ENCODE data around the gene IQGAP2.

The IQGAP2 gene

DNA sequence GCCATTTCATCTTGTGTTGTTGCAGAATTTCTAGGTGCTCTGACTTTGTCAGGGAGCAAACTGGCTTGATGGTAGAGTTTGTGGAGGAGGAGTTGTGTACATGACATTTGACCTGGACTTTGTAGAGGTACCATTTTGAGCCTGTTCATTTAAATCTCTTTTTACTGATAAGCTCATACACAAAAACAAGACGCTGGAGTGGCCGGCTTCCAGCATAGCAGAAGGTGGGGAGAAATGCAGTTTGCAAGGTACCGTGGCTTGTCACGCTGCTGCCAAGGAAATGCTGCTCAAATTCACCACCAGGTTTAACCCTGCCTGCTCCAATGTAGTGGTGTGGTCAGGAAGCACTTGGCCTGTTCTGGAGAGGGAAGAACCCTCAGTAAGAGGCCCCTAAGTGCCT lies 18.9 kb upstream of the IQGAP2 start:
- no peak for DNase-seq

GRCh38 chr5:76384705-76385104 lies 18.4 kb upstream of the IQGAP2 start:
- DNase-seq: no peak

DNA sequence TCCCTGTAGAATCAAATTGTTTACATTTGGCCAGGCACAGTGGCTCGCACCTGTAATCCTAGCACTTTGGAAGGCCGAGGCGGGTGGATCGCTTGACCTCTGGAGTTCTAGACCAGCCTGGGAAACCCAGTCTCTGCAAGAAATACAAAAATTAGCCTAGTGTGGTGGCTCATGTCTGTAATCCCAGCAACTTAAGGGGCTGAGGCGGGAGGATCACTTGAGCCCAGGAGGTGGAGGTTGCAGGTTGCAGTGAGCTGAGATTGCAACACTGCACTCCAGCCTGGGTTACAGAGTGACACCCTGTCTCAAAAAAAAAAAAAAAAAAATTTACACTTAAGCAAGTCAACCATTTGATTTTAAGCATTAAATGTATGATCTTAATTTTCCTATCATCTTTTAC lies 17.5 kb upstream of the IQGAP2 start:
- no peak for DNase-seq

GRCh38 chr5:76386360-76386759 lies 16.7 kb upstream of the IQGAP2 start:
- no peak for DNase-seq

DNA sequence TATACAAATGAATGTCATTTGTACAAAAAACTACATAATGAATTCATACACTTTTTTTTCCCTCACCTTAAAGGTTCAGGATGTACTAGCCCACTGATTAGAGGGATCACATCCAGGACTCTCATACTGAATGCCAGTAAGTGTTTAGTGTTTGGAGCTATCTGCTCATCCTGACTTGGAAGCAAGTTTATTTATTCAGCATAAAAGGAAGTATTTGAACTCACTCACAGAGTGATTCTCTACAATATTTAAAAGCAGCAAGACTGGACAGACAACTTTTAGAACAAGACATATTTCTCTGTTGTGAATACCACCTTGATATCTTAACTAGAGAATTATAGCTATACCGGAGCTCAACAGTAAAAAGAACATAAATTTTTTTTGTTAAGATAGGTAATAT lies 14.8 kb upstream of the IQGAP2 start:
- DNase-seq: no peak

DNA sequence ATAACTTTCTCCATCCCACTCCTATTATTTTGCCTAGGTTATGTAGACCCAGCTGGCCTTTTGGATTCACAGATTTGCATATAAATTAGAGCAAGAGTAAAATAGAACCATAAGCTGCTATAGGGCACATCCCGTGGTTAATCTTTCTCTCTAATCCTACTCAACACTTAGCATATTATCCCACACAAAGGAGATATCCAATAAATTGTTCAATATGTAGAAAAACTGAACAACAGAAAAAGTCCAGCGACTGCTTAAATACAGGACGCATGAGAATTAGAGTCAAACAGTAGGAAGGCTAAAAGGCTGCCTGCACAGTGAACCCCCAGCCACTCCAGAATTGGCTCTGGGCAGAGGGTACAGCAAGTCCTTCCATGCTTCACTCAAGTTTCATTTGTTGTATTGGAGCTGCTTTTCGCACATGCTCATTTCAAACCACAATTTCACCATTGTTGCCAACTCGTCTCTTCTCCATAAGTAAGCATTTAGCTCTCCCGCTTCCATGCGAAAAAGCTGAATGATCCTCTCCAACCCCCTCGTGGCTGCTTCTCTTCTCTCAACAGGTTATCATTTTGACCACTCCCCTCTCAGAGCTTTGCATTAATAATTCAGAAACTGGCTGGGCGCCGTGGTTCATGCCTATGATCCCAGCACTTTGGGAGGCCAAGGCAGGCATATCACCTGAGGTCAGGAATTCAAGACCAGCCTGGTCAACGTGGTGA lies 14.1 kb upstream of the IQGAP2 start:
- no peak for DNase-seq

DNA sequence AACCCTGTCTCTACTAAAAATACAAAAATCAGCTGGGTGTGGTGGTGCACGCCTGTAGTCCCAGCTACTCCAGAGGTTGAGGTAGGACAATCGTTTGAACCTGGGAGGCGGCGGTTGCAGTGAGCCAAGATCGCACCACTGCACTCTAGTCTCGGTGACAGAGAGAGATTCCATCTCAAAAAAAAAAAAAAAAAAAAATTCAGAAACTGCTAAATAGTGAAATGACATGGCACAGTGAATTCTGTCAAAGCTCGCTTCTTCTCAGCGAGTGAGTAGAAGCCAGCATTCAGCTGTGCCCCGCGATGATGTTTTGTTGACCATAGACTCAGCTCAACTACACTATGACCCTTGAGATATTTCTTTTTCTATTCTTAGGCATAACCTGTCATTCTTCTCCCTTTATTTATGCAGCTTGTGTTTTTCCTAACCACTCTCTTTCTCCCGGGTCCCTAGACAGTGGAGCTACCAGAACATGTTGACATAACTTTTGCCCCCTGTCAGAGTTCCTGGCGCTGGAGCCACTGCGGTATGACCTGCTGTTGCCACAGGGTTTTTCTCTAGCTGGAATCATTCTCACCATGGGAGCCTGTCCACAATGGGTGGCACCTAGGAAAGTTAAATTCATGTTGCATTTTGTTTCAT lies 13.5 kb upstream of the IQGAP2 start:
- DNase-seq: no peak

DNA sequence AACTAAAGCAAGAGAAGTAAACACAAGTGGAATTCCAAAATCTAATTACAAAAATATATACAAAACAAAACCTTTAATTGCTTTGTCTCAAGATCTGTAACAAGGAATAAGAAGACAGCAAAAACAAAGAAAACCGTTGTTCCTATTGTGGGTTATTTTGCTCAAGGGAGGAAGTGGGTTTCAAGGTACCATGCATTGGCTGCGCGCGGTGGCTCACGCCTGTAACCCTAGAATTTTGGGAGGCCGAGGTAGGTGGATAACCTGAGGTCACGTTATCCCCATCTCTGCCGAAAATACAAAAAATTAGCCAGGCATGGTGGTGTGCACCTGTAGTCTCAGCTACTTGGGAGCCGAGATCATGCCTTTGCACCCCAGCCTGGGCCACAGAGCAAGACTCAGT lies 12.1 kb upstream of the IQGAP2 start:
- no peak for DNase-seq

DNA sequence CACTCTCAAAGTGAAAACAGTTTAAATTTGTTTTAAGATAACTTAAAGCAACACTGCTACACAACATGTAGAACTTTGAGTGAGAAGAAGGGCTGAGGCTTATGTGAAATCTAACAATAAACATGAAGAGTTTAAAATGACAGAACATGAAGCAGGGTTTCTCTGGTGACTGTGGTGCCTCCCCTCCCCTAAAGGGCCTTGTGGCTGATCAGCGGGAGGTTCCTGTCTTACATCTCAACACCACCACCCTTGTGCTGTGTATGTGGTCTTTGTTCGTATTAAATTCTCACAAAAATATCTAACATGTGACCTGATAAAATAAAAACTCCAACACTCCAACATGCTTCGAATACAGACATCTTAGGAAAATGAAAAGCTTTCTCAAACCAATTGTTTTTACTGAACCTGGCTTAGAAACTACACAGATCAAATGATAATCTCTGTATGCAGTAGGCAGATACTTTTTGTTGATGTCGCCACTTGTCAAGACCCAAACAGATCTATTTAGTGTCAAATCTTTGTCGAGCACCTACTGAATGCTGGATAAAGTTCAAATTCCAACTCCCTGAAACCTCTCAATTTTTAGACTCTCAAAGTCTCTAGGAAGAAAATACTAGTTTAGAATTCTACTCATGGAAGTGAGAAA lies 9.9 kb upstream of the IQGAP2 start:
- DNase-seq: no peak

- no peak for DNase-seq
Observed at GRCh38 chr5:76397200-76397599, 5.9 kb upstream of the IQGAP2 start.

GRCh38 chr5:76399268-76399667 lies 3.8 kb upstream of the IQGAP2 start:
- DNase-seq: no peak

GRCh38 chr5:76400466-76400865 lies 2.6 kb upstream of the IQGAP2 start:
- DNase-seq: no peak

DNA sequence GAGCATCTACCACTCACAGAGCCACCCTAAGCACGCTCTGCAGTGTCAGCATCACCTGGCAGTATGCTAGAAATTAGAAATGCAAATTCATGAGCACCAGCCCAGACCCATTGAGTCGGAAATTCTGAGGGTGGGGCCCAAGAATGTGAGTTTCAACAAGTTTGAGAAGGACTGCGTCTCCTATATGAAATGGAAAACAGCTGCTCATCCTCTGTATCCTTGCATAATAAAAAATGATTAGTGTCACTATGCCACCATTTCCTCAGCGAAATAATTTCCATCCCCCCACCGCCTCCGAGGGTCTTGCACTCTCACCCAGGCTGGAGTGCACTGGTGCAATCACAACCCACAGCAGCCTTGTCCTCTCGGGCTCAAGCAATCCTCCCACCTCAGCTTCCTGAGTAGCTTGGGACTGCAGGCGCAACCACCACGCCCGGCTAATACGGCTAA lies 1.3 kb upstream of the IQGAP2 start:
- no peak for DNase-seq

- no peak for DNase-seq
Observed at GRCh38 chr5:76402251-76402885, 717 bp upstream of the IQGAP2 start.

- DNase-seq: no peak
Observed at GRCh38 chr5:76403766-76404222, 709 bp downstream of the IQGAP2 start.

DNA sequence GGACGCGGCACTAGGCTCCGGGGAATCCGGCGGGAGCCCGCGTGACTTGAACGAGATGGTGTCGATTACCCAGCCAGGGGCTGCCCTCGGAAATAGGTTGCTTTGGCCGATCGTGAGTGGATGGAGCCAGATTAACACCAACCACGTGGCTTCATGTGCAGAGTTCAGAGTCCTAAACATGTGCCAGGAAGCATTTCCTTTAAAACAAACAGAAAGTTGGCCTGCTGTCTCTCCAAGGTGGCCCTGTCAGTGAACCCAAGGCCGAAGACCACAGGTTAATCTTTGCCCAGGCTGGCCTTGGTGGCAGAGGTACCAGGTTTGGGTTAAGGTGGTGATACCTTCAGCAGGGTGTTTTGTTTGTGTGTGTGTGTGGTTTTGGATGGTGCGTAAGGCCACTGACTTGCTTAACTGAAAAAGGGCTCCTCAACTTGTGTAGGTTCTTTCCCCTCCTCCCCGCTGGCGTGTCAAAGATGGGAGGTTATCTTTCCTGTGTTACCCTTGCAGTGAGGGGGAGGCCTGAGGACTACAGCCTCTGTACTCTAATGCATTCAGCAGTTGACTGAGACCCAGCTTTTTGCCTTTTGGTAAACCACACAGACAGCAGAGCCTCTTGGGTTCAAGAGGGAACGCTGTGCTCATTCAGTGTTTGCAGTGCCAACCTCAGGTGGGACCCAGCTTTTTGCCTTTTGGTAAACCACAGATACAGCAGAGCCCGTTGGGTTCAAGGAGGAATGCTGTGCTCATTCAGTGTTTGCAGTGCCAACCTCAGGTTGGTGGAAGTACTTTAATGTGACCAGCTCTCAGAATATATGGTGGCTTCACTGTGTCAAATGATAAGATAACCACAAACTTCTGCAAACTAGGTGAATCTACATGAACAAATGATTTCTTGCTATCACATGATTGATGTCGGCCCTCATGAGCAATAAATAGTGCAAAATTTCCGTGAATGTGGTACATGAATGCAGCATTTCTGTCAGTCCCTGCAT lies 1.4 kb downstream of the IQGAP2 start:
- DNase-seq: no peak

GRCh38 chr5:76406014-76406413 lies 2.9 kb downstream of the IQGAP2 start:
- DNase-seq: no peak

GRCh38 chr5:76406673-76407072 lies 3.6 kb downstream of the IQGAP2 start:
- DNase-seq: no peak

- DNase-seq: no peak
Observed at GRCh38 chr5:76408104-76408654, 5.1 kb downstream of the IQGAP2 start.

DNA sequence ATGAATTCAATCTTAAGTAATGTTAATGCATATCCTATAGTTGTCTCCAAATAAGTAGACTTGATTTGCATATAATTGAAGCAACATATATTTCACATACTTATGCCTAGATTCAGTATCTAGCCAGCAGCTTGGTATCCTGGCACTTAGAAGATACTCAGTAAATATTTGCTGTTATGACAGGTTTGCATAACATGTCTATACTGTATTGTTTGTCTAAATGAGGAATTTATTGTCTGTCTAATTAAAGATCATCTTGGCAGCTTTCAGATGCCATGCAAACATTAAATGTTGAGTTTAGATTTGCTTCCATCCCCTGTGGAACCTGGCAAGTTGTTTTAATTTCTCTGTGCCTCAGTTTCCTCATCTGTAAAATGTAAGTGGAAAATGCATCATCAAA lies 9.4 kb downstream of the IQGAP2 start:
- no peak for DNase-seq

DNA sequence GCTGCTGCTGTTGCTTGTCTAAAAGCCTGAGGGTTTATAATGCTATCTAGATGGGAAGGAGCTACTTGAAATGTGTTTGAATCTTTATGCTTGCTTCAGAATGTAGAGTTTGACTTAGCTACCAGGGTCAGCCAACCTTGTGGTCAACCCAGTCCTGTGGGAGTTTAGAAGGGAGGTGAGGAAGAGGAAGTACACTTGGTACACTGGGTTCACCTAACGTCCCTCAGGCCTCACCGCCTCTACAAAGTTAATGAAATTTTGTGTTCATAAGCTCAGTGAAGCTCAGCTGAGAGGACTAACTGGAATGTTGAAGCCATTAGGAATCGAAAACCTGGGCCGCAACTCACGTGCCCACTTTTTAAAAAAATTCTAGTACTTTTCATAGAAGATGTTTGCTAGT lies 10.7 kb downstream of the IQGAP2 start:
- no peak for DNase-seq

DNA sequence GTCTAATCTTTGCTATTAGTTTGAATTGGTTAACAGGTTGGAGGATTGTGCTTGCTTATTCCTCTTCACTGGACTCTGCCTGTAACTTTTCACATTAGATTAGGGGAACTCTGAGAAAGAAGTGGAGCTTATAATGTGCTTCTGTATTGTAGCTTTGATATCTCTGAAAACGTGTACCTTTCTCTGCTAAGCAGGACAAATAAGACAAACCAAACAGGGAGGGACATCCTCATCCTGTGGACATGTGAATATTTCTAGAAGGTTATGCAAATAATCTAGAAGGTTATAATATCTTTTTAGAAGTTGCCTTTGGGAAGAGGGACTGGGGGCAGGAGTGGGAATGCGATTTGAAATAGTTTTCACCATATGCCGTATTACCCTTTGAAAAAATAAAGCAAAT lies 11.7 kb downstream of the IQGAP2 start:
- no peak for DNase-seq

All from HCEC 1CT (cell line).